H1 (cell line): ENCODE data around the gene TEAD2. TPM values are rescaled to one million over a fixed set of nuclear protein-coding genes. Genes with fewer than 3 reads are reported as not detected.

Source experiments
- CTCF ChIA-PET: fragments of 300-600 bp; sonication (Branson Sonifier 250); formaldehyde crosslinking; loops from one replicate; lab custom pipeline; 2021; ENCODE audit not compliant: partially characterized antibody; lab: Charles Lee
- POLR2A ChIA-PET: fragments of 300-600 bp; sonication (Branson Sonifier 250); formaldehyde crosslinking; loops from one replicate; lab custom pipeline; 2021; ENCODE audit warnings: inconsistent platforms; ENCODE audit not compliant: partially characterized antibody; lab: Charles Lee
- DNase-seq, 2 experiments: peaks; one replicate each; pipeline versions ENCODE4 v3.0.0 to v3.0.0-alpha.2; 2010 to 2022; ENCODE audit warnings: low spot score in 2 of 2, low read depth in 1 of 2, mixed read lengths in 1 of 2
- FAIRE-seq: peaks from 2 replicates; lab custom pipeline; 2011; peaks lifted over from hg19 to GRCh38; lab: Jason Lieb, UNC
- H2AFZ ChIP-seq: 2 replicates; pipeline ENCODE4 v1.8.1; 2012; ENCODE audit warnings: low read length, inconsistent platforms
- H2AK5ac ChIP-seq: 2 replicates; pipeline ENCODE4 v1.6.1; 2013; ENCODE audit warnings: low read depth, low read length
- H2BK120ac ChIP-seq: replicated peaks from 2 replicates; pipeline ENCODE3; 2013; ENCODE audit warnings: low read depth, low read length, inconsistent platforms
- H2BK12ac ChIP-seq: 2 replicates; pipeline ENCODE4 v1.6.1; 2013; ENCODE audit warnings: low read depth, low read length
- H2BK15ac ChIP-seq: 2 replicates; pipeline ENCODE4 v1.6.1; 2013; ENCODE audit warnings: low read length
- H2BK20ac ChIP-seq: 2 replicates; pipeline ENCODE4 v1.6.1; 2013; ENCODE audit warnings: low read length
- H2BK5ac ChIP-seq: 2 replicates; pipeline ENCODE4 v1.6.1; 2013; ENCODE audit warnings: low read depth, low read length
- H3K14ac ChIP-seq: 2 replicates; pipeline ENCODE4 v1.6.1; 2013; ENCODE audit warnings: inconsistent platforms; ENCODE audit not compliant: insufficient read length
- H3K18ac ChIP-seq: 2 replicates; pipeline ENCODE4 v1.6.1; 2013; ENCODE audit warnings: low read length; ENCODE audit errors: extremely low read depth
- H3K23ac ChIP-seq: 2 replicates; pipeline ENCODE4 v1.6.1; 2013; ENCODE audit warnings: inconsistent platforms; ENCODE audit not compliant: insufficient read length
- H3K23me2 ChIP-seq: 2 replicates; pipeline ENCODE4 v1.6.1; 2013; ENCODE audit warnings: low read depth, low read length
- H3K27ac ChIP-seq: 2 replicates; pipeline ENCODE4 v1.6.1; 2011; ENCODE audit warnings: low read depth, low read length, inconsistent platforms
- H3K27me3 ChIP-seq, 4 experiments: replicated peaks in 1 of 4; 1 replicate in 1 of 4; 2 replicates in 3 of 4; pipeline versions ENCODE4 v1.6.1 to v1.8.1; 2011 to 2013; ENCODE audit warnings: low read length in 3 of 4, mild to moderate bottlenecking in 3 of 4, inconsistent platforms in 2 of 4, mixed read lengths in 2 of 4, moderate library complexity in 1 of 4; ENCODE audit not compliant: control insufficient read depth in 3 of 4, insufficient read depth in 3 of 4; ENCODE audit errors: extremely low read depth in 1 of 4
- H3K36me3 ChIP-seq, 4 experiments: 2 replicates each; pipeline versions ENCODE4 v1.6.1 to v1.8.1; 2011 to 2013; ENCODE audit warnings: mild to moderate bottlenecking in 4 of 4, low read length in 3 of 4, moderate library complexity in 2 of 4, control low read depth in 1 of 4, inconsistent platforms in 1 of 4; ENCODE audit not compliant: insufficient read depth in 4 of 4, control insufficient read depth in 2 of 4
- H3K4ac ChIP-seq: replicated peaks from 2 replicates; pipeline ENCODE3; 2013; ENCODE audit warnings: low read length, low read depth, mixed read lengths, inconsistent platforms; ENCODE audit not compliant: insufficient read length
- H3K4me1 ChIP-seq, 4 experiments: replicated peaks in 1 of 4; 1 replicate in 1 of 4; 2 replicates in 3 of 4; pipeline versions ENCODE4 v1.6.1 to v1.8.1; 2011 to 2013; ENCODE audit warnings: low read length in 3 of 4, inconsistent platforms in 2 of 4, mixed read lengths in 1 of 4; ENCODE audit not compliant: insufficient read depth in 4 of 4, control insufficient read depth in 3 of 4
- H3K4me2 ChIP-seq, 2 experiments: 2 replicates each; pipeline versions ENCODE4 v1.6.1 to v1.8.1; 2011 to 2013; ENCODE audit warnings: low read depth in 2 of 2, low read length in 2 of 2, control low read depth in 1 of 2, inconsistent platforms in 1 of 2, mild to moderate bottlenecking in 1 of 2; ENCODE audit not compliant: insufficient read depth in 1 of 2
- H3K4me3 ChIP-seq, 4 experiments: fragments of 200-600, 300-600 bp in 1 of 4; sonication (generic), shearing (Covaris generic), sonication (Bioruptor Twin) in 1 of 4; 2 replicates each; pipeline versions ENCODE4 v1.5.1 to v1.8.1; 2011 to 2016; ENCODE audit warnings: low read length in 4 of 4, low read depth in 3 of 4, control low read depth in 2 of 4, inconsistent platforms in 2 of 4, mild to moderate bottlenecking in 2 of 4, mixed read lengths in 1 of 4, moderate library complexity in 1 of 4; ENCODE audit not compliant: insufficient read depth in 2 of 4; ENCODE audit errors: extremely low read depth in 1 of 4
- H3K56ac ChIP-seq: replicated peaks from 2 replicates; pipeline ENCODE3; 2013; ENCODE audit warnings: low read depth, mild to moderate bottlenecking, mixed read lengths, low read length, inconsistent platforms; ENCODE audit not compliant: insufficient read length
- H3K79me1 ChIP-seq: 2 replicates; pipeline ENCODE4 v1.6.1; 2013; ENCODE audit warnings: low read depth, low read length, control low read depth
- H3K79me2 ChIP-seq, 2 experiments: 2 replicates each; pipeline versions ENCODE4 v1.6.1 to v1.8.1; 2012 to 2013; ENCODE audit warnings: low read length in 2 of 2, mild to moderate bottlenecking in 2 of 2, inconsistent platforms in 1 of 2; ENCODE audit not compliant: insufficient read depth in 2 of 2, control insufficient read depth in 1 of 2
- H3K9ac ChIP-seq, 4 experiments: replicated peaks in 1 of 4; 1 replicate in 1 of 4; 2 replicates in 3 of 4; pipeline versions ENCODE4 v1.6.1 to v1.8.1; 2011 to 2013; ENCODE audit warnings: low read depth in 3 of 4, low read length in 3 of 4, control low read depth in 2 of 4, mild to moderate bottlenecking in 2 of 4, moderate library complexity in 2 of 4, inconsistent platforms in 1 of 4; ENCODE audit errors: extremely low read depth in 1 of 4
- H3K9me3 ChIP-seq, 2 experiments: 2 replicates each; pipeline versions ENCODE4 v1.6.1 to v1.8.1; 2012 to 2013; ENCODE audit warnings: mild to moderate bottlenecking in 2 of 2, moderate library complexity in 2 of 2, control low read depth in 1 of 2, inconsistent platforms in 1 of 2, low read depth in 1 of 2, low read length in 1 of 2, mixed read lengths in 1 of 2; ENCODE audit not compliant: insufficient read depth in 2 of 2
- H4K20me1 ChIP-seq, 2 experiments: replicated peaks in 1 of 2; 2 replicates each; pipeline versions ENCODE3 to v1.8.1; 2011 to 2013; ENCODE audit warnings: inconsistent platforms in 2 of 2, low read length in 2 of 2, mild to moderate bottlenecking in 1 of 2; ENCODE audit not compliant: insufficient read depth in 2 of 2, control insufficient read depth in 1 of 2
- H4K5ac ChIP-seq: 2 replicates; pipeline ENCODE4 v1.6.1; 2013; ENCODE audit warnings: low read length, low read depth, mixed read lengths, inconsistent platforms; ENCODE audit not compliant: insufficient read length
- H4K8ac ChIP-seq: 2 replicates; pipeline ENCODE4 v1.8.0; 2013; ENCODE audit warnings: mild to moderate bottlenecking, moderate library complexity, low read length, inconsistent platforms; ENCODE audit not compliant: insufficient read depth; ENCODE audit errors: extremely low read depth
- H4K91ac ChIP-seq: replicated peaks from 2 replicates; pipeline ENCODE3; 2013; ENCODE audit warnings: low read length, mixed read lengths, inconsistent platforms; ENCODE audit not compliant: insufficient read length
- CBX8 ChIP-seq: fragments of 300-800, 300-1000 bp; sonication (generic); IDR thresholded peaks from 2 replicates; pipeline ENCODE4 v1.7.1; 2016; ENCODE audit warnings: low read depth, low read length, borderline replicate concordance
- CTBP2 ChIP-seq: IDR thresholded peaks from 2 replicates; pipeline ENCODE4 v1.7.0; 2011; ENCODE audit warnings: borderline replicate concordance, mild to moderate bottlenecking, moderate library complexity, mixed read lengths, low read length; ENCODE audit not compliant: insufficient read depth, insufficient read length
- E2F6 ChIP-seq: IDR thresholded peaks from 2 replicates; pipeline ENCODE4 v1.6.1; 2012; ENCODE audit warnings: inconsistent platforms
- FOSL1 ChIP-seq: IDR thresholded peaks from 2 replicates; pipeline ENCODE4 v1.6.1; 2011; ENCODE audit warnings: mild to moderate bottlenecking, low read depth, low read length, moderate library complexity; ENCODE audit not compliant: insufficient read depth
- HDAC6 ChIP-seq: IDR thresholded peaks from one replicate; pipeline ENCODE4 v1.7.1; 2012; ENCODE audit warnings: low read depth, mild to moderate bottlenecking, inconsistent platforms, low read length, moderate library complexity
- RAD21 ChIP-seq, 2 experiments: IDR thresholded peaks in 1 of 2; conservative IDR thresholded peaks in 1 of 2; 2 replicates each; pipeline ENCODE4 v1.6.1; 2011; ENCODE audit warnings: low read depth in 2 of 2, low read length in 2 of 2, improper control_type of control experiment in 1 of 2, inconsistent platforms in 1 of 2, mild to moderate bottlenecking in 1 of 2, moderate library complexity in 1 of 2
- RNF2 ChIP-seq: fragments of 200-900, 300-1000 bp; sonication (generic); IDR thresholded peaks from 2 replicates; pipeline ENCODE4 v1.7.1; 2016; ENCODE audit warnings: borderline replicate concordance, low read depth, mild to moderate bottlenecking, antibody characterized with exemption, low read length; ENCODE audit not compliant: poor library complexity, severe bottlenecking; ENCODE audit errors: missing control alignments
- SIN3A ChIP-seq, 2 experiments: IDR thresholded peaks in 1 of 2; conservative IDR thresholded peaks in 1 of 2; 2 replicates each; pipeline ENCODE4 v1.6.1; 2011 to 2012; ENCODE audit warnings: low read length in 2 of 2, improper control_type of control experiment in 1 of 2, low read depth in 1 of 2, mild to moderate bottlenecking in 1 of 2
- SRF ChIP-seq: IDR thresholded peaks from 2 replicates; pipeline ENCODE4 v1.6.1; 2011; ENCODE audit warnings: mild to moderate bottlenecking, low read depth, low read length, moderate library complexity
- TAF1 ChIP-seq: IDR thresholded peaks from 2 replicates; pipeline ENCODE4 v1.6.1; 2011; ENCODE audit warnings: mild to moderate bottlenecking, low read depth, low read length
- YY1 ChIP-seq: IDR thresholded peaks from 2 replicates; pipeline ENCODE4 v1.6.1; 2011; ENCODE audit warnings: low read depth, mild to moderate bottlenecking, low read length
- WGBS, 2 experiments: shearing (Covaris generic) in 1 of 2; methylation state at CpG; one replicate each; pipeline versions ENCODE4 v1.1.6 to v1.1.7; 2013 to 2015; ENCODE audit warnings: low lambda C conversion rate in 2 of 2, mixed read lengths in 2 of 2, inconsistent platforms in 1 of 2, low coverage in 1 of 2, missing lambda C conversion rate in 1 of 2; ENCODE audit not compliant: insufficient replicate concordance in 2 of 2, insufficient coverage in 1 of 2, insufficient read length in 1 of 2; ENCODE audit errors: extremely low coverage in 1 of 2, missing lambda C conversion rate in 1 of 2; 5-methylcytosine and 5-hydroxymethylcytosine counted together
- polyA plus RNA-seq, 7 experiments: library from polyadenylated mRNA; depleted of rRNA in 3 of 7; stranded (reverse) in 5 of 7; unstranded in 2 of 7; fragments of >200 nt in 5 of 7; fragments of 200-250 nt in 2 of 7; gene quantifications; 1 replicate in 5 of 7; 2 replicates in 1 of 7; 4 replicates in 1 of 7; pipeline versions ENCODE4 v1.2.1 to v1.2.3, GENCODE V29; 2011 to 2013; ENCODE audit warnings: missing spikeins in 2 of 7, mixed read lengths in 2 of 7
- total RNA-seq: library from RNA; stranded (reverse); fragmentation: NEBNext Ultra II Directional; extraction: Animal tissue kit (Norgen Biotek cat#: 25700); gene quantifications from 2 replicates; pipeline ENCODE4 v1.2.1, GENCODE V29; 2021

TEAD2 gene
- total and polyA plus RNA-seq, 2 of the 8 experiments (the other 6 are each of a cell fraction or from before 2014, with no cell fraction given): 87.6 to 146 TPM

GRCh38 chr19:49333811-49334288 lies 28.4 kb downstream of the TEAD2 start:
- 77% methylated on average over 8 of the region's 8 CpGs; no CpG with 5 or more reads in 1 of the 2 experiments for WGBS, 2 experiments
- TF ChIP-seq SIN3A (conservative IDR thresholded peaks at IDR 0.05 in 1 of 2, IDR thresholded peaks at IDR 0.05 in 1 of 2; ENCODE audit: low read depth in 1 of 2, low read length in 2 of 2): no peak
- no peak for TF ChIP-seq RAD21 (IDR thresholded peaks at IDR 0.05 in 1 of 2, conservative IDR thresholded peaks at IDR 0.05 in 1 of 2; ENCODE audit: low read depth in 2 of 2, low read length in 2 of 2)
- no peak for TF ChIP-seq YY1
- TF ChIP-seq HDAC6: no peak
- no peak for TF ChIP-seq SRF
- no peak for TF ChIP-seq TAF1
- TF ChIP-seq FOSL1: no peak
- TF ChIP-seq RNF2: no peak
- TF ChIP-seq E2F6: no peak
- no peak for TF ChIP-seq CBX8
- TF ChIP-seq CTBP2: no peak

More at GRCh38 chr19:49333811-49334288, 28.4 kb downstream of the TEAD2 start:
- Histone ChIP-seq H4K8ac (no peak overlapping the region), H3K4me1 (peaks cover 0 to 13% (median 9%) of the 10 kb centered on the region in 4 experiments; a peak in 6 of 7 replicates), H2BK120ac (no peak overlapping the region), H3K36me3 (0 out of 8 replicates have a peak, but pooled peaks cover 0 to 5% (median 0%) of the 10 kb centered on the region in 4 experiments), H3K14ac (no peak overlapping the region), H3K23me2 (peaks cover 10% of the 10 kb centered on the region), H4K91ac (no peak overlapping the region), H3K4me3 (no peak overlapping the region), H3K23ac (no peak overlapping the region), H3K9ac (no peak overlapping the region), H3K56ac (no peak overlapping the region), H3K79me2 (no peaks in the 10 kb centered on the region), H3K27me3 (peaks cover 0 to 10% (median 3%) of the 10 kb centered on the region in 4 experiments; a peak in 4 of 7 replicates), H2BK20ac (no peak overlapping the region), H3K18ac (no peak overlapping the region; the same call in 1 of the 2 replicates), H4K20me1 (peaks cover 2 to 12% of the 10 kb centered on the region in 2 experiments), H2AFZ (no peak overlapping the region), H2AK5ac (no peak overlapping the region), H3K79me1 (no peaks in the 10 kb centered on the region), H2BK12ac (no peak overlapping the region), H2BK5ac (no peak overlapping the region), H4K5ac (no peak overlapping the region), H3K9me3 (no peaks in the 10 kb centered on the region), H2BK15ac (no peak overlapping the region), H3K4me2 (no peak overlapping the region), H3K4ac (no peak overlapping the region), H3K27ac (no peak overlapping the region)
- POLR2A ChIA-PET: interaction anchor here (0.9 kb wide), 2 partner anchors 11 to 90 kb away, joined by 3 read pairs; no protein-coding TSS in a partner anchor
- DNase-seq (no peak), FAIRE-seq (no peak)
- CTCF ChIA-PET: interaction anchor here (1.0 to 1.7 kb wide), 4 partner anchors 32 to 108 kb away, joined by 3 to 4 read pairs (median 3); no protein-coding TSS in a partner anchor
